ENCODE data around the gene ACP4. TPM values are rescaled to one million over a fixed set of nuclear protein-coding genes. Genes with fewer than 3 reads are reported as not detected.

ACP4 gene
- total RNA-seq, 8 experiments from 2014 or later, result 0.31 TPM; not detected in 7

- no peak for ATAC-seq (replicated peaks in 6 of 8)
- WGBS, 10 experiments, result 40 to 100% (median 75%) methylated on average over 1 to 5 of the region's 6 CpGs; no CpG with 5 or more reads in 4 of the 10 experiments
- Histone ChIP-seq H3K4me1 (replicated peaks in 1 of 2) (peaks cover 0 to 14% of the 10 kb centered on the region in 2 donors), H3K4me3 (no peak overlapping the region), H3K27ac (no peak overlapping the region)
- in situ Hi-C loops (cut with MboI; ENCODE audit: low pct_unique_long_range_greater_than_20kb in 2 of 9, low sequenced_read_pairs in 9 of 9, unreplicated experiment in 9 of 9), result no loop called here
These were observed 43.6 kb downstream of the ACP4 start for GRCh38 chr19:50833802-50834167.

DNA sequence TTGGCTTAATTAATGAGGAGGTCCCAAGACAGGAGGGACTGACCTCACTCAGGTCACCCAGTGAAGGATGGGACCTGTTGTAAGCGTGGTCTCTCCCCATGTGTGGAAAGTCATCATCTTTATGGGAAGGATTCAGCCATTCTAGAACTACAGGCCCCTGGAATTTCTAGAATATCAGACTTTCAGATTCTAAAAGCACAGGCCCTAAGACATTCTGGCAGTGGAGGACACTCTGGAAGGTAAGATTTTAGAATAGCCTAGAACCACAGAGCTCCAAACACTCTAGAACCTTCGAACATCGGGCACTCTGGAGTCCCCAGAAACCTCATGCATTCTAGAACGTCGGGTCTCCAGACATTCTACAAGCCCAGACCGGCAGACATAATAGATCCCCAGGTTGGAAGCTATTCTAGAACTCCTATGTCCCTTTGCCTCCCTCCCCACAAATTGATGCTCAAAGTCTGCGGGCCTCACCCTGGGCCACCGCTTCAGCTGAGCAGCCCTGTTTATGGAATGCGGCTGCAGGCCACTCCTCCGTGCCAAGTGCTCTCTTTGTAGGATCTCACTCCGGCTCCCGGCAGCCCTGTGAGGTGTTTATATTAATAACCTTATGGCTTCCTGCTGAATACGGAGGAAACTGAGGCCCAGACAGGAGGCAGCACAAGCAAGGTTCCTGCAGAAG is 45.0 kb downstream of the ACP4 start:
- Histone ChIP-seq H3K4me3 (peak overlapping the region; percentile 40 to 50 (median 43)), H3K27ac (no peak overlapping the region), H3K4me1 (replicated peaks in 1 of 2) (peaks cover 0 to 14% of the 10 kb centered on the region in 2 donors)
- in situ Hi-C loops (cut with MboI; ENCODE audit: low pct_unique_long_range_greater_than_20kb in 2 of 9, low sequenced_read_pairs in 9 of 9, unreplicated experiment in 9 of 9), result no loop called here
- 0 to 83% (median 33%) methylated on average over 1 to 13 of the region's 13 CpGs; no CpG with 5 or more reads in 4 of the 10 experiments for WGBS, 10 experiments
- peak; percentile 15 to 42 (median 35) for ATAC-seq (replicated peaks in 6 of 8)

DNA sequence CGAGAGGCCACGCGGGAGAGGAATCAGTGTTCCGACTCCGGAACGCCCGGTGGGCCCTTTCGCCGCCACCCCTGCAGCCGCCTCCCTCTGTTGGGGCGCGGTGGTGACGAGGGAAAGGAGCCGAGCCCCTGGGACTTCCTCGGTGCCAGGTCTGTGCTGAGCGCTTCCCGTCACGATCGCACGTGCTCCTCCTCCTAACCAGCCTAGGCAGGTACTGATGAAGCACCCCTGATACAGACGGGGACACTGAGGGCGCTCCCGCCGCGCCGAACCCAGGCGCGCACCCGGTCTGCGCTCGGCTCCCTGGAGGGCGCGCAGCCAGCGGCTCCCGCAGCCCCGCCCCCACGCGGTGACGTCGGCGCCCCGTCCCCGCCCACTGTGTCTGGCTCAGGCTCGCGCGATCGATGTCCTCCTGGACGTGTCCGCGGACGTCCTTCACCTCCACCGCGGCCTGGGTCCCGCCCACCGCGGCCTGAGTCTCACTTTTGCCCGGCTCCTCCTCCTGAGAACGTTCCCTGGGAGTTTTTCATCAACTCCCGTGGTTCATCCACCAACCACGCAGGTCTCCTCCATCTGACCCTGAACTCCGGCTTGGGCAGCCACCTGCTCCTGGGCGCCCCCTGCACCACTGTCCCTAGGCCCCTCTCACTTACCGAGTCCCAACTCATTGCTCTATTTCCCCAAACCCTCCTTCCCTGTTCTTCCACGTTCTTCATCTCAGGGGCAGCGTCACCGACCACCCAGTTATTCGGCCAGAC is 45.7 kb downstream of the ACP4 start:
- WGBS, 10 experiments, result 0 to 13% (median 1%) methylated on average over 1 to 28 of the region's 67 CpGs; no CpG with 5 or more reads in 3 of the 10 experiments
- in situ Hi-C loops (cut with MboI; ENCODE audit: low pct_unique_long_range_greater_than_20kb in 2 of 9, low sequenced_read_pairs in 9 of 9, unreplicated experiment in 9 of 9), result no loop called here
- peak; percentile 95 to 99 (median 97) for ATAC-seq (replicated peaks in 6 of 8)
- H3K27ac ChIP-seq, result peak overlapping the region in 1 of 2 donors; percentile 37
- peak overlapping the region; percentile 40 to 50 (median 43) for H3K4me3 ChIP-seq
- H3K4me1 ChIP-seq (replicated peaks in 1 of 2), result peaks cover 0 to 14% of the 10 kb centered on the region in 2 donors

- in situ Hi-C loops (cut with MboI; ENCODE audit: low pct_unique_long_range_greater_than_20kb in 2 of 9, low sequenced_read_pairs in 9 of 9, unreplicated experiment in 9 of 9), result no loop called here
- Histone ChIP-seq H3K4me3 (no peak overlapping the region), H3K27ac (peak overlapping the region in 1 of 2 donors; percentile 37), H3K4me1 (replicated peaks in 1 of 2) (peaks cover 0 to 14% of the 10 kb centered on the region in 2 donors)
- WGBS, 10 experiments, result 55 to 100% (median 86%) methylated on average over 1 to 4 of the region's 19 CpGs; no CpG with 5 or more reads in 4 of the 10 experiments
- ATAC-seq (replicated peaks in 6 of 8), result peak in 4 of 8 experiments; percentile 1 to 14 (median 6)
These were observed 46.5 kb downstream of the ACP4 start for GRCh38 chr19:50836543-50837195.

- Histone ChIP-seq H3K4me1 (replicated peaks in 1 of 2) (peaks cover 0 to 14% of the 10 kb centered on the region in 2 donors), H3K27ac (no peak overlapping the region), H3K4me3 (no peak overlapping the region)
- ATAC-seq (replicated peaks in 6 of 8), result no peak
- WGBS, 10 experiments, result 70 to 89% (median 80%) methylated on average over 1 to 7 of the region's 10 CpGs; no CpG with 5 or more reads in 3 of the 10 experiments
- in situ Hi-C loops (cut with MboI; ENCODE audit: low pct_unique_long_range_greater_than_20kb in 2 of 9, low sequenced_read_pairs in 9 of 9, unreplicated experiment in 9 of 9), result no loop called here
These were observed 47.1 kb downstream of the ACP4 start for GRCh38 chr19:50837300-50837699.

- 10 to 35% (median 16%) methylated on average over 1 to 3 of the region's 6 CpGs; no CpG with 5 or more reads in 4 of the 10 experiments for WGBS, 10 experiments
- Histone ChIP-seq H3K4me1 (replicated peaks in 1 of 2) (peaks cover 0 to 14% of the 10 kb centered on the region in 2 donors), H3K27ac (no peak overlapping the region), H3K4me3 (no peak overlapping the region)
- no peak for ATAC-seq (replicated peaks in 6 of 8)
- in situ Hi-C loops (cut with MboI; ENCODE audit: low pct_unique_long_range_greater_than_20kb in 2 of 9, low sequenced_read_pairs in 9 of 9, unreplicated experiment in 9 of 9), result no loop called here
These were observed 48.0 kb downstream of the ACP4 start for GRCh38 chr19:50838239-50838638.

GRCh38 chr19:50839712-50840655 is 49.8 kb downstream of the ACP4 start:
- Histone ChIP-seq H3K4me1 (replicated peaks in 1 of 2) (peaks cover 0 to 12% of the 10 kb centered on the region in 2 donors), H3K4me3 (no peak overlapping the region), H3K27ac (no peak overlapping the region)
- 36 to 92% (median 63%) methylated on average over 2 to 8 of the region's 10 CpGs for WGBS, 10 experiments
- in situ Hi-C loops (cut with MboI; ENCODE audit: low pct_unique_long_range_greater_than_20kb in 2 of 9, low sequenced_read_pairs in 9 of 9, unreplicated experiment in 9 of 9), result no loop called here
- ATAC-seq (replicated peaks in 6 of 8), result no peak

- ATAC-seq (replicated peaks in 6 of 8), result no peak
- no peaks in the 10 kb centered on the region for H3K4me1 ChIP-seq (replicated peaks in 1 of 2)
- in situ Hi-C loops (cut with MboI; ENCODE audit: low pct_unique_long_range_greater_than_20kb in 2 of 9, low sequenced_read_pairs in 9 of 9, unreplicated experiment in 9 of 9), result no loop called here
- WGBS, 10 experiments, result 33 to 100% (median 63%) methylated on average over 1 to 6 of the region's 6 CpGs; no CpG with 5 or more reads in 1 of the 10 experiments
- H3K27ac ChIP-seq, result no peak overlapping the region
- H3K4me3 ChIP-seq, result no peak overlapping the region
These were observed 51.9 kb downstream of the ACP4 start for GRCh38 chr19:50842130-50842529.

DNA sequence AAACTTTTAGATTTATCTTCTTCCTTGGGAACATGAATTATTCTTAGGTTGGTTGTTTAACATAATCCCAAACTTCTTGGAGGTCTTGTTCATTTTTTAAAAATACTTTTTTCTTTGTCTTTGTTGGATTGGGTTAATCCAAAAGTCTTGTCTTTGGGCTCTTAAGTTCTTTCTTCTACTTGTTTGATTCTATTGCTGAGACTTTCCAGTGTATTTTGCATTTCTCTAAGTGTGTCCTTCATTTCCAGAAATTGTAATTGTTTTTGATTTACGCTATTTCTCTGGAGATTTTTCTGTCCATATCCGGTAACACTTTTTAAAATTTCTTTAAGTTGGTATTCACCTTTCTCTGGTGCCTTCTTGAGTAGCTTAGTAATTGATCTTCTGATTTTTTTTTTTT is 53.0 kb downstream of the ACP4 start:
- in situ Hi-C loops (cut with MboI; ENCODE audit: low pct_unique_long_range_greater_than_20kb in 2 of 9, low sequenced_read_pairs in 9 of 9, unreplicated experiment in 9 of 9), result no loop called here
- ATAC-seq (replicated peaks in 6 of 8), result no peak
- WGBS, 10 experiments, result 31 to 100% (median 86%) methylated on average over 1 to 2 of the region's 2 CpGs
- H3K4me3 ChIP-seq, result no peak overlapping the region
- H3K4me1 ChIP-seq (replicated peaks in 1 of 2), result no peaks in the 10 kb centered on the region
- no peak overlapping the region for H3K27ac ChIP-seq

DNA sequence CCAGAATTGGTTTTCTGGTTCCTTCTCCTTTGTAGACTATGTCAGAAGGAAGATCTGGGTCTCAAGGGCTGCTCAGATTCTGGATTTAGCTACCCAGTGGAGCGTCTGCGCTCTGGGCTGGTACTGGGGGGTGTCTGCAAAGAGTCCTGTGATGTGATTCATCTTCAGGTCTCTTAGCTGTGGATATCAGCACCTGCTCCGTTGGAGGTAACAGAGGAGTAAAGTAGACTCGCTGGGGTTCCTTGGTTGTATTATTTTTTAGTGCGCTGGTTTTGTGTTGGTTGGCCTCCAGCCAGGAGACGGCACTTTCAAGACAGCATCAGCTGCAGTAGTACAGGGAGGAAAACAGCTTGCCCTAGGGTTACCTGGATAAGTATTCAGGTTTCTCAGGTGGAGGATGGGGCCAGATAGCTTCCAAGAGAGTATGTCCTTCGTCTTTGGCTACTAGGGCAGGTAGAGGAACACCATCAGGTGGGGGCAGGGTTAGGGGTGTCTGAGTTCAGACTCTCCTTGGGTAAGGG is 53.5 kb downstream of the ACP4 start:
- in situ Hi-C loops (cut with MboI; ENCODE audit: low pct_unique_long_range_greater_than_20kb in 2 of 9, low sequenced_read_pairs in 9 of 9, unreplicated experiment in 9 of 9), result no loop called here
- ATAC-seq (replicated peaks in 6 of 8), result no peak
- no peaks in the 10 kb centered on the region for H3K4me1 ChIP-seq (replicated peaks in 1 of 2)
- H3K4me3 ChIP-seq, result no peak overlapping the region
- no peak overlapping the region for H3K27ac ChIP-seq
- 0 to 100% (median 40%) methylated on average over 1 to 6 of the region's 7 CpGs; no CpG with 5 or more reads in 3 of the 10 experiments for WGBS, 10 experiments

DNA sequence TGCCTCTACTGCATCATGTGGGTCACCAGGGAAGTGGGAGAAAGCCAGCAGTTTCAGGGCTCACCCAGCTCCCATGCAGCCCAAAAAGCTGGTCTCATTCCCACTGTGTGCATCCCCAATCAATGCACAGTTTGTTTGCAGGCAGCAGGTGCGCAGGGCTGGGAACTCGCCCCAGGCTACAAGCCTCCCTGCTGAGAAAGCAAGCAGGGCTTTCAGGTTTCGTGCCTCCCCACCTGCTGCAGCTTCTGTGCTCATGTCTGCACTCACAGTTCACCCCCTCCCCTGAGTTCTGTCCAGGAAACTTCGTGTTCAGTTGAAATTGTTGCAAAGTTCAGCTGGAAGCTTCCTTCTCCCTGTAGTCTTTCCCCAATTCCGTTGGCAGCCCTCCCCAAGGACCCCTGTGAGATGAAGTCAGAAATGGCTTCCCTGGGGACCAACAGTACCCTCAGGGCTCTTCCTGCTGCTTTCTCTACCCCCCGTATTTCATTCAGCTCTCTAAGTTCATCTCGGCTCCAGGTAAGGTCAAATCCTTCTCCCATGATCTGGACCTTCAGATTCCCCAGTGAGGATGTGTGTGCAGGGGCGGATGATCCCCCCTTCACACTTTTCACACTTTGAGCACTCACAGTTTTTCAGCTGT is 54.2 kb downstream of the ACP4 start:
- in situ Hi-C loops (cut with MboI; ENCODE audit: low pct_unique_long_range_greater_than_20kb in 2 of 9, low sequenced_read_pairs in 9 of 9, unreplicated experiment in 9 of 9), result no loop called here
- Histone ChIP-seq H3K4me3 (no peak overlapping the region), H3K4me1 (replicated peaks in 1 of 2) (no peaks in the 10 kb centered on the region), H3K27ac (no peak overlapping the region)
- WGBS, 10 experiments, result 0 to 48% (median 17%) methylated on average over 1 to 6 of the region's 8 CpGs; no CpG with 5 or more reads in 2 of the 10 experiments
- ATAC-seq (replicated peaks in 6 of 8), result no peak

All from motor neuron (in vitro differentiated cells).